Measurements from ENCODE around the gene MOSPD3. TPM values are rescaled to one million over a fixed set of nuclear protein-coding genes. Genes with fewer than 3 reads are reported as not detected.

The MOSPD3 gene
- polyA plus RNA-seq, 1 experiment: 15.0 TPM

GRCh38 chr7:100604028-100604975, 8.0 kb upstream of the MOSPD3 start:
- CTCF ChIA-PET: interaction anchor here (0.9 to 2.4 kb wide), 6 partner anchors 18 to 248 kb away, joined by 4 to 12 read pairs (median 7); partner anchors contain the start of genes FBXO24, LRCH4 and SLC12A9
- TF ChIP-seq CTCF (IDR thresholded peaks at IDR 0.05; ENCODE audit: insufficient read depth, low read depth, low read length): peak; percentile 64
- DNase-seq (ENCODE audit: low read depth): no peak
- POLR2A ChIA-PET: interaction anchor here (1.1 kb wide), 1 partner anchor 34 kb away, joined by 3 read pairs; no protein-coding TSS in a partner anchor
- Histone ChIP-seq H3K27me3 (ENCODE audit: control insufficient read depth, insufficient read depth, low read length) (no peaks in the 10 kb centered on the region), H3K36me3 (ENCODE audit: control insufficient read depth, insufficient read depth, low read length) (peaks cover 21% of the 10 kb centered on the region), H3K4me3 (ENCODE audit: low read depth, low read length) (peak overlapping the region; percentile 46)

- CTCF ChIA-PET: interaction anchor here (0.5 to 2.0 kb wide), 5 partner anchors 41 to 1802 kb away, joined by 3 to 12 read pairs (median 3); partner anchors contain the start of gene POP7
- peaks cover 21% of the 10 kb centered on the region for H3K36me3 ChIP-seq (ENCODE audit: control insufficient read depth, insufficient read depth, low read length)
- POLR2A ChIA-PET: interaction anchor here (0.5 kb wide), 1 partner anchor 101 kb away, joined by 3 read pairs; the partner anchor contains the start of gene POP7
- H3K27me3 ChIP-seq (ENCODE audit: control insufficient read depth, insufficient read depth, low read length): no peaks in the 10 kb centered on the region
- no peak for DNase-seq (ENCODE audit: low read depth)
- H3K4me3 ChIP-seq (ENCODE audit: low read depth, low read length): peak overlapping the region; percentile 46
- no peak for TF ChIP-seq CTCF (IDR thresholded peaks at IDR 0.05; ENCODE audit: insufficient read depth, low read depth, low read length)
These were observed 7.1 kb upstream of the MOSPD3 start for GRCh38 chr7:100604976-100605911.

- peaks cover 21% of the 10 kb centered on the region for H3K36me3 ChIP-seq (ENCODE audit: control insufficient read depth, insufficient read depth, low read length)
- TF ChIP-seq CTCF (IDR thresholded peaks at IDR 0.05; ENCODE audit: insufficient read depth, low read depth, low read length): no peak
- DNase-seq (ENCODE audit: low read depth): no peak
- H3K27me3 ChIP-seq (ENCODE audit: control insufficient read depth, insufficient read depth, low read length): no peaks in the 10 kb centered on the region
- POLR2A ChIA-PET: no interaction called here
- H3K4me3 ChIP-seq (ENCODE audit: low read depth, low read length): no peak overlapping the region
- CTCF ChIA-PET: interaction anchor here (1.2 to 2.0 kb wide), 4 partner anchors 10 to 99 kb away, joined by 3 to 12 read pairs (median 4); partner anchors contain the start of gene POP7
These were observed 6.0 kb upstream of the MOSPD3 start for GRCh38 chr7:100606313-100606712.

- Histone ChIP-seq H3K27me3 (ENCODE audit: control insufficient read depth, insufficient read depth, low read length) (no peaks in the 10 kb centered on the region), H3K36me3 (ENCODE audit: control insufficient read depth, insufficient read depth, low read length) (peaks cover 21% of the 10 kb centered on the region), H3K4me3 (ENCODE audit: low read depth, low read length) (no peak overlapping the region)
- DNase-seq (ENCODE audit: low read depth): no peak
- TF ChIP-seq CTCF (IDR thresholded peaks at IDR 0.05; ENCODE audit: insufficient read depth, low read depth, low read length): no peak
- ChIA-PET POLR2A (no interaction called here), CTCF (interaction anchor here (1.7 to 2.2 kb wide), 2 partner anchors 10 to 85 kb away, joined by 3 to 6 read pairs; no protein-coding TSS in a partner anchor)
These were observed 5.2 kb upstream of the MOSPD3 start for GRCh38 chr7:100607111-100607510.

Measured in BJ (cell line).